Left ventricle myocardium superior (tissue), 1 donor: ENCODE results near the gene RHOU. TPM values are rescaled to one million over a fixed set of nuclear protein-coding genes. Genes with fewer than 3 reads are reported as not detected.
"Not testable (repeated sequence)": the region's sequence is repeated elsewhere in the genome, so short reads cannot be mapped to it uniquely, and the experiment has no call there.

Experiments
- ATAC-seq: fragments of 200-7000 bp; cut with Tn5 transposase; one replicate; pipeline ENCODE4 v1.9.1; 2020; ENCODE audit warnings: mild to moderate bottlenecking, moderate library complexity
- DNase-seq: peaks from one replicate; pipeline ENCODE4 v3.0.0-alpha.2; 2020
- intact Hi-C: fragments of 100-400 bp; cut with micrococcal nuclease; formaldehyde crosslinking; loops from one replicate; pipeline ENCODE4 v1.11.0; 2022
- total RNA-seq: library from RNA; stranded (reverse); fragmentation: NEBNext Ultra II Directional; extraction: Animal tissue kit (Norgen Biotek cat#: 25700); gene quantifications from one replicate; pipeline ENCODE4 v1.2.1, GENCODE V29; 2021
- donor health status: DM: no; HTN: yes; CAD: no; lungs with severe emphysema.

The RHOU gene
- total RNA-seq, 1 donor from 2014 or later = 4.4 TPM

GRCh38 chr1:228753287-228753686 is 18.0 kb downstream of the RHOU start:
- intact Hi-C loops = no loop called here
- ATAC-seq (no peak), DNase-seq (no peak)

GRCh38 chr1:228753786-228754360 is 18.6 kb downstream of the RHOU start:
- intact Hi-C loops = no loop called here
- peak; percentile 34 for ATAC-seq
- no peak for DNase-seq

- intact Hi-C loops = no loop called here
- DNase-seq (no peak), ATAC-seq (no peak)
These were observed 19.5 kb downstream of the RHOU start for GRCh38 chr1:228754646-228755268.

GRCh38 chr1:228755800-228756199 is 20.5 kb downstream of the RHOU start:
- no peak for ATAC-seq
- intact Hi-C loops = no loop called here
- DNase-seq = no peak

- DNase-seq (no peak), ATAC-seq (no peak)
- intact Hi-C loops = no loop called here
These were observed 21.2 kb downstream of the RHOU start for GRCh38 chr1:228756457-228756856.

GRCh38 chr1:228758447-228758846 is 23.2 kb downstream of the RHOU start:
- DNase-seq = no peak
- intact Hi-C loops = no loop called here
- ATAC-seq = no peak

GRCh38 chr1:228760979-228761378 is 25.7 kb downstream of the RHOU start:
- intact Hi-C loops = no loop called here
- ATAC-seq (no peak), DNase-seq (no peak)

GRCh38 chr1:228763561-228763960 is 28.3 kb downstream of the RHOU start:
- no peak for DNase-seq
- intact Hi-C loops = no loop called here
- ATAC-seq = no peak

- intact Hi-C loops = no loop called here
- no peak for ATAC-seq
- no peak for DNase-seq
These were observed 30.1 kb downstream of the RHOU start for GRCh38 chr1:228765168-228765946.

- DNase-seq (no peak), ATAC-seq (no peak)
- intact Hi-C loops = no loop called here
These were observed 31.5 kb downstream of the RHOU start for GRCh38 chr1:228766788-228767187.

- ATAC-seq = no peak
- intact Hi-C loops = no loop called here
- no peak for DNase-seq
These were observed 32.5 kb downstream of the RHOU start for GRCh38 chr1:228767636-228768354.

- DNase-seq (no peak), ATAC-seq (no peak)
- intact Hi-C loops = no loop called here
These were observed 33.2 kb downstream of the RHOU start for GRCh38 chr1:228768355-228769000.

- ATAC-seq (no peak), DNase-seq (no peak)
- intact Hi-C loops = no loop called here
These were observed 35.5 kb downstream of the RHOU start for GRCh38 chr1:228770779-228771223.

- ATAC-seq = no peak
- intact Hi-C loops = no loop called here
- no peak for DNase-seq
These were observed 37.4 kb downstream of the RHOU start for GRCh38 chr1:228772516-228773212.

- intact Hi-C loops, ATAC-seq: not testable (repeated sequence)
These were observed 40.7 kb downstream of the RHOU start for GRCh38 chr1:228775946-228776345.

GRCh38 chr1:228776449-228776848 is 41.2 kb downstream of the RHOU start:
- DNase-seq (no peak), ATAC-seq (no peak)
- intact Hi-C loops = no loop called here

More at GRCh38 chr1:228775946-228776345, 40.7 kb downstream of the RHOU start:
- DNase-seq = not testable (repeated sequence)

- intact Hi-C loops = no loop called here
- DNase-seq (no peak), ATAC-seq (no peak)
These were observed 42.0 kb downstream of the RHOU start for GRCh38 chr1:228777236-228777635.

- intact Hi-C loops = no loop called here
- no peak for ATAC-seq
- no peak for DNase-seq
These were observed 42.7 kb downstream of the RHOU start for GRCh38 chr1:228778026-228778425.

- DNase-seq = no peak
- no peak for ATAC-seq
- intact Hi-C loops = no loop called here
These were observed 43.2 kb downstream of the RHOU start for GRCh38 chr1:228778466-228778865.
